H9 (cell line): Measurements from ENCODE around the gene CEP126. TPM values are rescaled to one million over a fixed set of nuclear protein-coding genes. Genes with fewer than 3 reads are reported as not detected.

ENCODE experiments used
- DNase-seq: peaks from one replicate; pipeline ENCODE4 v3.0.0-alpha.2; 2017
- H2AFZ ChIP-seq: one replicate; pipeline ENCODE4 v1.6.1; 2013; ENCODE audit warnings: mild to moderate bottlenecking, low read length, control low read depth, moderate library complexity
- H2AK5ac ChIP-seq: 2 replicates; pipeline ENCODE4 v1.6.1; 2013; ENCODE audit warnings: low read length, control low read depth, mixed read lengths; ENCODE audit not compliant: insufficient read length
- H2BK120ac ChIP-seq: one replicate; pipeline ENCODE4 v1.6.1; 2013; ENCODE audit warnings: low read depth, mild to moderate bottlenecking, low read length, control low read depth, inconsistent platforms; ENCODE audit not compliant: poor library complexity, severe bottlenecking
- H2BK12ac ChIP-seq: 2 replicates; pipeline ENCODE4 v1.6.1; 2013; ENCODE audit warnings: low read length, control low read depth, mixed read lengths, low read depth; ENCODE audit not compliant: insufficient read length
- H2BK15ac ChIP-seq: 2 replicates; pipeline ENCODE4 v1.6.1; 2013; ENCODE audit warnings: low read depth, low read length, control low read depth
- H2BK20ac ChIP-seq: one replicate; pipeline ENCODE4 v1.6.1; 2013; ENCODE audit warnings: low read depth, mild to moderate bottlenecking, low read length, control low read depth, inconsistent platforms; ENCODE audit not compliant: poor library complexity, severe bottlenecking
- H2BK5ac ChIP-seq: 2 replicates; pipeline ENCODE4 v1.6.1; 2013; ENCODE audit warnings: low read length, control low read depth, mixed read lengths; ENCODE audit not compliant: insufficient read length
- H3K14ac ChIP-seq: 2 replicates; pipeline ENCODE4 v1.6.1; 2013; ENCODE audit warnings: low read length, control low read depth; ENCODE audit not compliant: insufficient read depth
- H3K18ac ChIP-seq: 2 replicates; pipeline ENCODE4 v1.6.1; 2013; ENCODE audit warnings: low read depth, mild to moderate bottlenecking, mixed read lengths, low read length, control low read depth; ENCODE audit not compliant: insufficient read length
- H3K23ac ChIP-seq: 2 replicates; pipeline ENCODE4 v1.6.1; 2013; ENCODE audit warnings: low read length, control low read depth, mixed read lengths, low read depth; ENCODE audit not compliant: insufficient read length
- H3K23me2 ChIP-seq: 2 replicates; pipeline ENCODE4 v1.6.1; 2013; ENCODE audit warnings: low read depth, mild to moderate bottlenecking, mixed read lengths, low read length, control low read depth; ENCODE audit not compliant: insufficient read length, poor library complexity, severe bottlenecking
- H3K27ac ChIP-seq: 2 replicates; pipeline ENCODE4 v1.5.1; 2013; ENCODE audit warnings: low read length, control low read depth, mixed read lengths, low read depth; ENCODE audit not compliant: insufficient read length
- H3K27me3 ChIP-seq: 2 replicates; pipeline ENCODE4 v1.6.1; 2013; ENCODE audit warnings: low read length, control low read depth, inconsistent platforms; ENCODE audit not compliant: insufficient read depth
- H3K4ac ChIP-seq: 2 replicates; pipeline ENCODE4 v1.6.1; 2013; ENCODE audit warnings: low read depth, mild to moderate bottlenecking, control low read depth, inconsistent platforms, low read length, moderate library complexity
- H3K4me1 ChIP-seq: 2 replicates; pipeline ENCODE4 v1.6.1; 2013; ENCODE audit warnings: low read length, control low read depth, inconsistent platforms; ENCODE audit not compliant: insufficient read depth
- H3K4me2 ChIP-seq: 2 replicates; pipeline ENCODE4 v1.6.1; 2013; ENCODE audit warnings: low read length, control low read depth, mixed read lengths; ENCODE audit not compliant: insufficient read length, insufficient read depth
- H3K56ac ChIP-seq: 2 replicates; pipeline ENCODE4 v1.6.1; 2013; ENCODE audit warnings: low read depth, mild to moderate bottlenecking, mixed read lengths, low read length, control low read depth; ENCODE audit not compliant: insufficient read length
- H3K79me1 ChIP-seq: 2 replicates; pipeline ENCODE4 v1.6.1; 2013; ENCODE audit warnings: low read depth, mild to moderate bottlenecking, moderate library complexity, low read length, control low read depth, inconsistent platforms; ENCODE audit not compliant: insufficient read depth, poor library complexity, severe bottlenecking
- H3K79me2 ChIP-seq: 2 replicates; pipeline ENCODE4 v1.6.1; 2013; ENCODE audit warnings: low read length, control low read depth, inconsistent platforms; ENCODE audit not compliant: insufficient read depth
- H3K9ac ChIP-seq: 2 replicates; pipeline ENCODE4 v1.6.1; 2013; ENCODE audit warnings: low read length, control low read depth, mixed read lengths; ENCODE audit not compliant: insufficient read length; ENCODE audit errors: extremely low read depth
- H3K9me3 ChIP-seq: one replicate; pipeline ENCODE4 v1.6.1; 2013; ENCODE audit warnings: low read depth, low read length, inconsistent platforms; ENCODE audit not compliant: control insufficient read depth
- H3T11ph ChIP-seq: one replicate; pipeline ENCODE4 v1.6.1; 2013; ENCODE audit warnings: mild to moderate bottlenecking, low read length, control low read depth, inconsistent platforms
- H4K20me1 ChIP-seq: one replicate; pipeline ENCODE4 v1.6.1; 2013; ENCODE audit not compliant: control insufficient read depth, insufficient read length, insufficient read depth
- H4K5ac ChIP-seq: 2 replicates; pipeline ENCODE4 v1.6.1; 2013; ENCODE audit warnings: low read depth, mild to moderate bottlenecking, mixed read lengths, low read length, control low read depth; ENCODE audit not compliant: insufficient read length
- H4K8ac ChIP-seq: replicated peaks from 2 replicates; pipeline ENCODE4 v1.6.1; 2013; ENCODE audit warnings: low read length, control low read depth, mixed read lengths, low read depth; ENCODE audit not compliant: insufficient read length
- H4K91ac ChIP-seq: 2 replicates; pipeline ENCODE4 v1.6.1; 2013; ENCODE audit warnings: low read depth, mild to moderate bottlenecking, moderate library complexity, mixed read lengths, low read length, control low read depth; ENCODE audit not compliant: insufficient read length
- H3K27ac Mint-ChIP-seq, 3 experiments: 2 replicates in 2 of 3; 3 replicates in 1 of 3; pipeline ENCODE4 v1.8.0; 2020 to 2021; ENCODE audit warnings: mixed read lengths in 3 of 3, mild to moderate bottlenecking in 1 of 3, moderate library complexity in 1 of 3
- H3K27me3 Mint-ChIP-seq: 2 replicates; pipeline ENCODE4 v1.8.0; 2021; ENCODE audit warnings: low read depth, mild to moderate bottlenecking, moderate library complexity, mixed read lengths
- H3K36me3 Mint-ChIP-seq, 3 experiments: 2 replicates in 2 of 3; 3 replicates in 1 of 3; pipeline ENCODE4 v1.8.0; 2020 to 2021; ENCODE audit warnings: low read depth in 3 of 3, mixed read lengths in 3 of 3; ENCODE audit not compliant: insufficient read depth in 1 of 3
- H3K4me1 Mint-ChIP-seq, 2 experiments: 2 replicates each; pipeline ENCODE4 v1.8.0; 2020; ENCODE audit warnings: mixed read lengths in 2 of 2
- H3K4me3 Mint-ChIP-seq, 2 experiments: 2 replicates in 1 of 2; 3 replicates in 1 of 2; pipeline ENCODE4 v1.8.0; 2020 to 2021; ENCODE audit warnings: mild to moderate bottlenecking in 2 of 2, mixed read lengths in 2 of 2, moderate library complexity in 1 of 2
- H3K9me3 Mint-ChIP-seq, 2 experiments: 2 replicates in 1 of 2; 3 replicates in 1 of 2; pipeline ENCODE4 v1.8.0; 2020; ENCODE audit warnings: mild to moderate bottlenecking in 2 of 2, mixed read lengths in 2 of 2, moderate library complexity in 1 of 2
- WGBS: extraction: QIAGEN DNeasy Blood & Tissue Kit; methylation state at CpG from one replicate; pipeline ENCODE4 v1.1.7; 2013; ENCODE audit warnings: missing lambda C conversion rate, low lambda C conversion rate, mixed read lengths; ENCODE audit not compliant: insufficient read length; ENCODE audit errors: extremely low coverage; 5-methylcytosine and 5-hydroxymethylcytosine counted together
- total RNA-seq: library from RNA; stranded (reverse); gene quantifications from 2 replicates; pipeline ENCODE4 v1.2.1, GENCODE V29; 2021
- TF ChIP-seq, protein P1 (sequence below): fragments of 200-600 bp; sonication (generic); conservative IDR thresholded peaks from 3 replicates; pipeline ENCODE4 v1.8.0; 2021; ENCODE audit warnings: antibody characterized with exemption, mild to moderate bottlenecking

The CEP126 gene
- total RNA-seq, 1 experiment from 2014 or later = 1.2 TPM

DNA sequence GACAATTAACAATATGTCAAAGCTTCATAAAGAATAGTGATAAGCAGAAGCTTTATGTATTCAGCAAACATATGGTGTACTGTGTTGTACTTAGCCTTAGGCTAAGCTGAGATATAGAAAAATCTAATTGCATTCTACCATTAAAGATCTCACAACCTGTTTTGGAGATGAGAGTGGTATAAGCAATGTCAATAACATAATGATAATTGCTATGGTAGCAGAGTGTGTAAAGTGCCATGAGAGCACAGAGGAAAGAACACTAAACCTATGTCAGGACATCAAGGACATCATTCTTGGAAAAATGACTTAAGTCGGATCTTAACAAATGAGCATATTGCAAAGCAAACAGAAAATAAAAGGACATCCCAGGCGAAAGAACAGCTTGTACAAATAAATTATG lies 30.1 kb downstream of the CEP126 start:
- Histone ChIP-seq H3K14ac (no peak overlapping the region), H3K56ac (no peak overlapping the region), H3K4me2 (no peak overlapping the region), H3K4ac (no peak overlapping the region), H4K8ac (no peak overlapping the region), H2BK12ac (no peak overlapping the region), H4K91ac (no peak overlapping the region), H4K5ac (no peak overlapping the region), H3K9ac (no peak overlapping the region), H2BK120ac (no peak overlapping the region), H3K79me1 (no peaks in the 10 kb centered on the region), H3T11ph (no peak overlapping the region), H2AK5ac (no peak overlapping the region), H2AFZ (no peak overlapping the region), H4K20me1 (no peaks in the 10 kb centered on the region), H3K23me2 (no peaks in the 10 kb centered on the region), H3K23ac (no peak overlapping the region), H2BK5ac (no peak overlapping the region), H3K79me2 (no peaks in the 10 kb centered on the region), H3K4me1 (no peaks in the 10 kb centered on the region), H3K27me3 (no peaks in the 10 kb centered on the region), H3K27ac (no peak overlapping the region), H2BK20ac (no peak overlapping the region), H3K9me3 (no peaks in the 10 kb centered on the region), H2BK15ac (no peak overlapping the region), H3K18ac (no peak overlapping the region)
- Mint-ChIP-seq H3K27ac (no peak overlapping the region), H3K36me3 (no peaks in the 10 kb centered on the region), H3K4me3 (no peak overlapping the region), H3K4me1 (no peaks in the 10 kb centered on the region), H3K9me3 (no peaks in the 10 kb centered on the region), H3K27me3 (no peaks in the 10 kb centered on the region)
- TF ChIP-seq, protein P1, sequence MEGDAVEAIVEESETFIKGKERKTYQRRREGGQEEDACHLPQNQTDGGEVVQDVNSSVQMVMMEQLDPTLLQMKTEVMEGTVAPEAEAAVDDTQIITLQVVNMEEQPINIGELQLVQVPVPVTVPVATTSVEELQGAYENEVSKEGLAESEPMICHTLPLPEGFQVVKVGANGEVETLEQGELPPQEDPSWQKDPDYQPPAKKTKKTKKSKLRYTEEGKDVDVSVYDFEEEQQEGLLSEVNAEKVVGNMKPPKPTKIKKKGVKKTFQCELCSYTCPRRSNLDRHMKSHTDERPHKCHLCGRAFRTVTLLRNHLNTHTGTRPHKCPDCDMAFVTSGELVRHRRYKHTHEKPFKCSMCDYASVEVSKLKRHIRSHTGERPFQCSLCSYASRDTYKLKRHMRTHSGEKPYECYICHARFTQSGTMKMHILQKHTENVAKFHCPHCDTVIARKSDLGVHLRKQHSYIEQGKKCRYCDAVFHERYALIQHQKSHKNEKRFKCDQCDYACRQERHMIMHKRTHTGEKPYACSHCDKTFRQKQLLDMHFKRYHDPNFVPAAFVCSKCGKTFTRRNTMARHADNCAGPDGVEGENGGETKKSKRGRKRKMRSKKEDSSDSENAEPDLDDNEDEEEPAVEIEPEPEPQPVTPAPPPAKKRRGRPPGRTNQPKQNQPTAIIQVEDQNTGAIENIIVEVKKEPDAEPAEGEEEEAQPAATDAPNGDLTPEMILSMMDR = no peak
- WGBS = no CpG with 5 or more reads among the region's 2 CpGs
- no peak for DNase-seq
